Esophagus muscularis mucosa (tissue), 4 donors: Measurements from ENCODE around the gene VGLL4. TPM values are rescaled to one million over a fixed set of nuclear protein-coding genes. Genes with fewer than 3 reads are reported as not detected.

Experiments
- DNase-seq: peaks from one replicate; pipeline ENCODE4 v3.0.0-alpha.2; 2017; ENCODE audit errors: extremely low spot score
- H3K27ac ChIP-seq, 4 donors: fragments of 200-600 bp; sonication (generic); replicated peaks in 1 of 4; 1 replicate in 3 of 4; 2 replicates in 1 of 4; pipeline ENCODE4 v1.5.1; 2016 to 2019; ENCODE audit warnings: mild to moderate bottlenecking in 1 of 4
- H3K27me3 ChIP-seq, 4 donors: fragments of 200-600 bp; sonication (generic); one replicate each; pipeline versions ENCODE4 v1.5.1 to v1.6.0; 2016 to 2019
- H3K36me3 ChIP-seq, 4 donors: fragments of 200-600 bp; sonication (generic); one replicate each; pipeline ENCODE4 v1.5.1; 2016 to 2019
- H3K4me1 ChIP-seq, 4 donors: fragments of 200-600 bp; sonication (generic); one replicate each; pipeline ENCODE4 v1.5.1; 2016 to 2019
- H3K4me3 ChIP-seq, 4 donors: fragments of 200-600 bp; sonication (generic); 1 replicate in 2 of 4; 2 replicates in 2 of 4; pipeline ENCODE4 v1.5.1; 2016 to 2019; ENCODE audit warnings: mild to moderate bottlenecking in 4 of 4, moderate library complexity in 1 of 4
- H3K9me3 ChIP-seq, 4 donors: fragments of 200-600 bp; sonication (generic); 1 replicate in 3 of 4; 2 replicates in 1 of 4; pipeline ENCODE4 v1.5.1; 2016 to 2019
- EP300 ChIP-seq: sonication (generic); formaldehyde crosslinking; IDR thresholded peaks from one replicate; pipeline ENCODE4 v1.6.1; 2017; ENCODE audit warnings: antibody characterized with exemption
- POLR2A ChIP-seq: fragments of 450-650 bp; IDR thresholded peaks from one replicate; pipeline ENCODE4 v1.6.1; 2017; ENCODE audit warnings: antibody characterized with exemption, moderate library complexity, mild to moderate bottlenecking, low read depth
- POLR2AphosphoS5 ChIP-seq, 2 donors: sonication (generic); formaldehyde crosslinking; IDR thresholded peaks; one replicate each; pipeline ENCODE4 v1.6.1; 2017; ENCODE audit warnings: antibody characterized with exemption in 2 of 2
- WGBS: methylation state at CpG from one replicate; pipeline ENCODE4 v1.1.5; 2018; 5-methylcytosine and 5-hydroxymethylcytosine counted together
- intact Hi-C: fragments of 100-400 bp; cut with DNase I; formaldehyde crosslinking; loops from one replicate; pipeline ENCODE4 v1.15.1; 2023
- total RNA-seq, 4 donors: library from RNA; depleted of rRNA; stranded (reverse); fragments of >200 nt; gene quantifications; one replicate each; pipeline versions ENCODE4 v1.1.0 to v1.2.1, GENCODE V29; 2016
- TF ChIP-seq, protein P1 (sequence below), 3 experiments: fragments of 200-600 bp in 2 of 3; fragments of 450-650 bp in 1 of 3; sonication (generic) in 2 of 3; IDR thresholded peaks; one replicate each; pipeline ENCODE4 v1.5.1; 2017 to 2019; ENCODE audit warnings: antibody characterized with exemption in 3 of 3, mild to moderate bottlenecking in 2 of 3, moderate library complexity in 1 of 3

Gene VGLL4
- total RNA-seq, 4 donors from 2014 or later, result 51.5 to 222 (median 80.7) TPM

DNA sequence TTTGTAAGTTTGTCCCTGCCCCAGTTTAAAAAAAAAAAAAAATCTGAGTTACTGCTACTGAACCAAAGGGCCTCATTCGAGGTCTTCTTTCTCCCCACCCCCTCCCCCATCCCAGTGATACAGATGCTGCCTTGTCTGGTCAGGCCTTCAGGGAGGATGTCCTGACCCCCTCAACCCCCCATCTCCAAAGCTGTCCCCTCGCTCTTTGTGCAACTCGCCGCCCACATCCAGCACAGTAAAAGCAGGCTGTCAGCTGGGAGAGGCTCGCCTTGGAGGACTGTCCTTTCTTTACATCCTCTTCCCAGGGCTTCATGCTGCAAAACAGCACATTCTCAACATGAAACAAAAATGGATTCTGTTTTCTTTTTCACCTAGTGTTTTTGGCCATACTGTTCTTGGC is 133.4 kb downstream of the VGLL4 start:
- no peak for TF ChIP-seq POLR2AphosphoS5 (IDR thresholded peaks at IDR 0.05)
- TF ChIP-seq EP300, result no peak
- TF ChIP-seq POLR2A, result no peak
- TF ChIP-seq, protein P1, sequence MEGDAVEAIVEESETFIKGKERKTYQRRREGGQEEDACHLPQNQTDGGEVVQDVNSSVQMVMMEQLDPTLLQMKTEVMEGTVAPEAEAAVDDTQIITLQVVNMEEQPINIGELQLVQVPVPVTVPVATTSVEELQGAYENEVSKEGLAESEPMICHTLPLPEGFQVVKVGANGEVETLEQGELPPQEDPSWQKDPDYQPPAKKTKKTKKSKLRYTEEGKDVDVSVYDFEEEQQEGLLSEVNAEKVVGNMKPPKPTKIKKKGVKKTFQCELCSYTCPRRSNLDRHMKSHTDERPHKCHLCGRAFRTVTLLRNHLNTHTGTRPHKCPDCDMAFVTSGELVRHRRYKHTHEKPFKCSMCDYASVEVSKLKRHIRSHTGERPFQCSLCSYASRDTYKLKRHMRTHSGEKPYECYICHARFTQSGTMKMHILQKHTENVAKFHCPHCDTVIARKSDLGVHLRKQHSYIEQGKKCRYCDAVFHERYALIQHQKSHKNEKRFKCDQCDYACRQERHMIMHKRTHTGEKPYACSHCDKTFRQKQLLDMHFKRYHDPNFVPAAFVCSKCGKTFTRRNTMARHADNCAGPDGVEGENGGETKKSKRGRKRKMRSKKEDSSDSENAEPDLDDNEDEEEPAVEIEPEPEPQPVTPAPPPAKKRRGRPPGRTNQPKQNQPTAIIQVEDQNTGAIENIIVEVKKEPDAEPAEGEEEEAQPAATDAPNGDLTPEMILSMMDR (IDR thresholded peaks at IDR 0.05), result no peak
- Histone ChIP-seq H3K27me3 (no peaks in the 10 kb centered on the region), H3K36me3 (no peaks in the 10 kb centered on the region), H3K9me3 (no peaks in the 10 kb centered on the region), H3K27ac (peak overlapping the region in 3 of 4 donors; percentile 74 to 80 (median 77)), H3K4me3 (no peak overlapping the region), H3K4me1 (peaks cover 40 to 52% (median 52%) of the 10 kb centered on the region in 4 donors)
- DNase-seq, result no peak
- 88% methylated on average over 5 of the region's 5 CpGs for WGBS
- intact Hi-C loops, result no loop called here

DNA sequence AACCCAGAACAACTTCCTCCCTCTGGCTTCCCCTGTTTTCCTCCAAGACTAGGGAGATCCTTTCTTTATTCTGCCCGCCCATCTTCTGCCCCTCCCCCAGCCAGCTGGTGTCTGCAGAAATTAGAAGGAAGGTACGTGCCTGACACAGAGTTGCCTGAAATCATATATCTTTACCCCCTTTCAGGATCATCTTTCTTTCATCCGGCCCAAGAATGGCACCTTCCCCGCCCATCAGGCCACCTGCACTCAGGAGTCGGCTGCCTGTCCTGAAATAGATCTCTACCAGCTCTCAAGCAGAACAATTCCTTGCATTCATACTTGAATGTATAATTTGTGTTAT is 133.7 kb downstream of the VGLL4 start:
- Histone ChIP-seq H3K27ac (peak overlapping the region; percentile 68 to 80 (median 76)), H3K9me3 (no peaks in the 10 kb centered on the region), H3K4me3 (no peak overlapping the region), H3K4me1 (peaks cover 40 to 50% (median 50%) of the 10 kb centered on the region in 4 donors), H3K36me3 (no peaks in the 10 kb centered on the region), H3K27me3 (no peaks in the 10 kb centered on the region)
- 52% methylated on average over 5 of the region's 5 CpGs for WGBS
- intact Hi-C loops, result no loop called here
- no peak for DNase-seq
- no peak for TF ChIP-seq POLR2AphosphoS5 (IDR thresholded peaks at IDR 0.05)
- TF ChIP-seq, protein P1 (IDR thresholded peaks at IDR 0.05), result no peak
- no peak for TF ChIP-seq EP300
- TF ChIP-seq POLR2A, result no peak

DNA sequence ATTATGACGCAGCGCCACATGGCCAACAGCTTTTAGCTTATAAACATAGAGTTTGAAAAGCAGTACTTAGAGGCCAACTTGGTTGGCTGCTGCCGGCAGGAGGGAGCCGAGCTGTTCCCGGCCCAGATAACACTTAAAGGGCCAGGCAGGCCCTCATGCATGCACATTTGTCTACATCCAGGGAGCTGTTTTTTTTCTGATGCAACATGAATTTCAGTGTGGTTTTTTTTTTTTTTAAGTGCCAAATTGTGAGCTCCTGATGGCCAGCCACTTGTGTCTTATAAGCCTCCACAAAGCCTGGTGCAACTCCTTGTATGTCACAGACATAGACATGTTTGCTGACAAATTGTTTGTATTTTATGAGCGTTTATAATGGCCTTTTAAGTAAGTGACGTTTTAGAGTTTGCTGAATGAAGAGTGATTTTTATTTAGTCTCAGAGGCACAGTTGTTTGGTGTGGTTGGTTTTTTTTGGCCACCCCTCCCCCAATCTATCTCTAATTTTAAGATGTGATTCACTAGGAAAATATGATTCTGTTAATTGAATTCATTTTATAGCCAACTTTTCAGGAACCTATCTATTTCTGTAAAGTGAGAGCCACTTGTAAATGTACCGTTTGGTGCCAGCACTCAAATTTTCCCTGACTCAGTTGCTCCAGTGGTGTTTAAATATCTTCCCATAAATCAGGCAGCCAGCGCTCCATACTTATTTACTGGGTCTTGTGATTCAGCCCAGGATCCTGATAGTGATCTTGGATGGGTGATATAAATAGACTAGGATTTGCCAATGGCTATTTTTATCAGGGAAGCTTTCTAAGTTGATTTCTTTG is 134.3 kb downstream of the VGLL4 start:
- 20% methylated on average over 9 of the region's 9 CpGs for WGBS
- TF ChIP-seq EP300, result no peak
- TF ChIP-seq, protein P1 (IDR thresholded peaks at IDR 0.05), result peak in 2 of 3 experiments; percentile 10 to 28
- TF ChIP-seq POLR2A, result no peak
- peak; percentile 51 to 66 for TF ChIP-seq POLR2AphosphoS5 (IDR thresholded peaks at IDR 0.05)
- no peak for DNase-seq
- Histone ChIP-seq H3K9me3 (no peaks in the 10 kb centered on the region), H3K27me3 (no peaks in the 10 kb centered on the region), H3K27ac (peak overlapping the region; percentile 68 to 80 (median 76)), H3K4me3 (no peak overlapping the region), H3K36me3 (no peaks in the 10 kb centered on the region), H3K4me1 (peaks cover 34 to 44% (median 44%) of the 10 kb centered on the region in 4 donors)
- intact Hi-C loops, result no loop called here

DNA sequence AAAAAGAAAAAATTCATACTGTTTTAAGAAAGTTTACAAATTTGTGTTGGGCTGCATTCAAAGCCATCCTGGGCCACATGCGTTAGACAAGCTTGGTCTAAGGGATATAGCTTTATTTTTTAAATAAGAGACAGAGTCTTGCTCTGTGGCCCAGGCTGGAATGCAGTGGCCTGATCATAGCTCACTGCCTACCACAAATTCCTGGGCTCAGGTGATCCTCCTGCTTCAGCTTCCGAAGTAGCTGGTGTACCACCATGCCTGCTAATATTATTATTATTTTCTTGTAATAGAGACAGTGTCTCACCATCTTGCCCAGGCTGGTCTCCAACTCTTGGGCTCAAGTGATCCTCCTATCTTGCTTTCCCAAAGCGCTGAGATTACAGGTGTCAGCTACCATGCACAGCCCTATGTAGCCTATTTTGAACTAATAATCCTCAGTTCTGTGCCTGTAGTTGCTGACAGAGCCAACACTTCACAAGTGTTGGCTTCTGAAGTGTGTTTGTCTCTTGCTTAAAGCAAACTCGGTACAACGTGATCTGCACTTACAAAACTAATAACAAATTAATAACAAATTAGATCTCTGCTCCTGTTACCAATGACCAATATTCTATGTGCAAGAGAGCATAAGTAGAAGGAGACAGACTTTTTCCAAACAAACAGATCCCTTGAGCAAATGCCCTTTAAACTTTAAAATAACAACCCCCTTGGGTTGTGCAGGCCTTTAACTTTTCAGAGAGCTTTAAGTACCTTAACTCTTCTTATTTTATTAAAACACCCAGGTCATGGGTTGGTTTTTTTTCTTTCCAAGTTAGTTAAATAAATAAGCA is 135.2 kb downstream of the VGLL4 start:
- H3K4me3 ChIP-seq, result no peak overlapping the region
- no peak for DNase-seq

More for the DNA sequence above, 135.2 kb downstream of the VGLL4 start:
- 54% methylated on average over 5 of the region's 5 CpGs for WGBS
- Histone ChIP-seq H3K27me3 (no peaks in the 10 kb centered on the region), H3K4me1 (peaks cover 26 to 36% (median 35%) of the 10 kb centered on the region in 4 donors), H3K27ac (peak overlapping the region; percentile 68 to 80 (median 76)), H3K36me3 (no peaks in the 10 kb centered on the region), H3K9me3 (no peaks in the 10 kb centered on the region)
- intact Hi-C loops, result no loop called here
- TF ChIP-seq EP300 (no peak), POLR2AphosphoS5 (IDR thresholded peaks at IDR 0.05) (no peak), POLR2A (no peak)
- TF ChIP-seq, protein P1 (IDR thresholded peaks at IDR 0.05), result no peak
